HEK293 (cell line): ENCODE data around the gene POMP.

Experiments used
- CTCF ChIA-PET: fragments of 350-600 bp; formaldehyde crosslinking; extraction: SDS; loops from one replicate; lab custom pipeline; 2021; ENCODE audit warnings: antibody characterized with exemption; lab: Yijun Ruan, JAX
- POLR2A ChIA-PET: fragments of 300-600 bp; formaldehyde crosslinking; extraction: SDS; loops from one replicate; lab custom pipeline; 2020; ENCODE audit warnings: antibody characterized with exemption, inconsistent platforms; lab: Yijun Ruan, JAX
- H3K27ac ChIP-seq: fragments of 200-500 bp; sonication (Bioruptor generic); 2 replicates; pipeline ENCODE4 v1.5.1; 2014; ENCODE audit warnings: low read depth, low read length, control low read depth, inconsistent platforms; ENCODE audit errors: extremely low read depth
- H3K36me3 ChIP-seq, 2 experiments: fragments of 200-500 bp in 1 of 2; sonication (Bioruptor generic) in 1 of 2; 1 replicate in 1 of 2; 2 replicates in 1 of 2; pipeline ENCODE4 v1.5.1; 2014 to 2017; ENCODE audit warnings: inconsistent platforms in 2 of 2, low read length in 2 of 2; ENCODE audit not compliant: control insufficient read depth in 2 of 2, insufficient read depth in 1 of 2
- H3K4me1 ChIP-seq: fragments of 200-500 bp; sonication (Bioruptor generic); 2 replicates; pipeline ENCODE4 v1.5.1; 2014; ENCODE audit warnings: mild to moderate bottlenecking, low read length, inconsistent platforms; ENCODE audit not compliant: control insufficient read depth, insufficient read depth
- H3K4me3 ChIP-seq: 2 replicates; pipeline ENCODE4 v1.5.1; 2011; ENCODE audit warnings: low read depth, mild to moderate bottlenecking, control low read depth, low read length, moderate library complexity
- H3K9me3 ChIP-seq: fragments of 200-500 bp; sonication (Bioruptor generic); 2 replicates; pipeline ENCODE4 v1.5.1; 2014; ENCODE audit warnings: low read depth, low read length, inconsistent platforms; ENCODE audit not compliant: control insufficient read depth, insufficient read depth
- FEZF1 ChIP-seq: fragments of 450-650 bp; formaldehyde crosslinking; IDR thresholded peaks from 2 replicates; pipeline ENCODE4 v1.5.1; 2016; ENCODE audit warnings: missing biosample characterization, missing genetic modification characterization
- GFI1B ChIP-seq: fragments of 450-650 bp; formaldehyde crosslinking; IDR thresholded peaks from 2 replicates; pipeline ENCODE4 v1.5.1; 2016; ENCODE audit warnings: missing biosample characterization, missing genetic modification characterization
- REPIN1 ChIP-seq: fragments of 450-650 bp; formaldehyde crosslinking; IDR thresholded peaks from 2 replicates; pipeline ENCODE4 v1.5.1; 2017; ENCODE audit warnings: missing biosample characterization, missing genetic modification characterization, low read depth
- SETDB1 ChIP-seq: IDR thresholded peaks from one replicate; pipeline ENCODE4 v1.6.1; 2017; ENCODE audit warnings: mild to moderate bottlenecking, low read length, moderate library complexity, mixed read lengths; ENCODE audit not compliant: insufficient read length
- YY2 ChIP-seq: fragments of 450-650 bp; formaldehyde crosslinking; IDR thresholded peaks from 2 replicates; pipeline ENCODE4 v1.5.1; 2016; ENCODE audit warnings: missing biosample characterization, missing genetic modification characterization
- ZBTB6 ChIP-seq: fragments of 450-650 bp; formaldehyde crosslinking; IDR thresholded peaks from 2 replicates; pipeline ENCODE4 v1.5.1; 2017; ENCODE audit warnings: missing biosample characterization, missing genetic modification characterization
- ZNF112 ChIP-seq: fragments of 450-650 bp; formaldehyde crosslinking; IDR thresholded peaks from 2 replicates; pipeline ENCODE4 v1.5.0; 2017; ENCODE audit warnings: missing biosample characterization, missing genetic modification characterization
- ZNF157 ChIP-seq: fragments of 450-650 bp; formaldehyde crosslinking; IDR thresholded peaks from 2 replicates; pipeline ENCODE4 v1.5.1; 2016; ENCODE audit warnings: missing biosample characterization, missing genetic modification characterization
- ZNF23 ChIP-seq: fragments of 450-650 bp; formaldehyde crosslinking; IDR thresholded peaks from 2 replicates; pipeline ENCODE4 v1.5.1; 2016; ENCODE audit warnings: missing biosample characterization, missing genetic modification characterization, borderline replicate concordance
- ZNF433 ChIP-seq: fragments of 450-650 bp; formaldehyde crosslinking; IDR thresholded peaks from 2 replicates; pipeline ENCODE4 v1.5.1; 2016; ENCODE audit warnings: missing biosample characterization, missing genetic modification characterization, low read depth
- ZNF639 ChIP-seq: fragments of 450-650 bp; formaldehyde crosslinking; IDR thresholded peaks from 2 replicates; pipeline ENCODE4 v1.5.1; 2016; ENCODE audit warnings: missing biosample characterization, missing genetic modification characterization
- ZNF658 ChIP-seq: fragments of 450-650 bp; formaldehyde crosslinking; IDR thresholded peaks from 2 replicates; pipeline ENCODE4; 2016; ENCODE audit warnings: missing biosample characterization, missing genetic modification characterization
- ZNF670 ChIP-seq: fragments of 450-650 bp; formaldehyde crosslinking; IDR thresholded peaks from 2 replicates; pipeline ENCODE4 v1.5.1; 2016; ENCODE audit warnings: missing biosample characterization, missing genetic modification characterization, low read depth
- ZNF677 ChIP-seq: fragments of 450-650 bp; IDR thresholded peaks from 2 replicates; pipeline ENCODE4 v1.5.0; 2018; ENCODE audit warnings: missing biosample characterization, mild to moderate bottlenecking, missing genetic modification characterization, moderate library complexity
- ZNF830 ChIP-seq: fragments of 450-650 bp; IDR thresholded peaks from 2 replicates; pipeline ENCODE4 v1.5.0; 2018; ENCODE audit warnings: missing biosample characterization, missing genetic modification characterization, low read depth, mild to moderate bottlenecking, moderate library complexity
- TF ChIP-seq, protein P1 (sequence below): fragments of 450-650 bp; formaldehyde crosslinking; IDR thresholded peaks from 2 replicates; pipeline ENCODE4 v1.5.1; 2016; ENCODE audit warnings: missing biosample characterization, missing genetic modification characterization
- TF ChIP-seq, protein P2 (sequence below): fragments of 450-650 bp; formaldehyde crosslinking; IDR thresholded peaks from 2 replicates; pipeline ENCODE4 v1.5.1; 2017; ENCODE audit warnings: missing biosample characterization, missing genetic modification characterization
- TF ChIP-seq, protein P3 (sequence below): fragments of 450-650 bp; formaldehyde crosslinking; IDR thresholded peaks from 2 replicates; pipeline ENCODE4 v1.5.1; 2016; ENCODE audit warnings: missing biosample characterization, missing genetic modification characterization
- TF ChIP-seq, protein P4 (sequence below): IDR thresholded peaks from 2 replicates; pipeline ENCODE4 v1.6.1; 2011; ENCODE audit warnings: mild to moderate bottlenecking, low read depth, low read length, borderline replicate concordance
- TF ChIP-seq, protein P5 (sequence below): fragments of 450-650 bp; formaldehyde crosslinking; IDR thresholded peaks from 2 replicates; pipeline ENCODE4 v1.5.1; 2016; ENCODE audit warnings: missing biosample characterization, missing genetic modification characterization

The POMP gene

DNA sequence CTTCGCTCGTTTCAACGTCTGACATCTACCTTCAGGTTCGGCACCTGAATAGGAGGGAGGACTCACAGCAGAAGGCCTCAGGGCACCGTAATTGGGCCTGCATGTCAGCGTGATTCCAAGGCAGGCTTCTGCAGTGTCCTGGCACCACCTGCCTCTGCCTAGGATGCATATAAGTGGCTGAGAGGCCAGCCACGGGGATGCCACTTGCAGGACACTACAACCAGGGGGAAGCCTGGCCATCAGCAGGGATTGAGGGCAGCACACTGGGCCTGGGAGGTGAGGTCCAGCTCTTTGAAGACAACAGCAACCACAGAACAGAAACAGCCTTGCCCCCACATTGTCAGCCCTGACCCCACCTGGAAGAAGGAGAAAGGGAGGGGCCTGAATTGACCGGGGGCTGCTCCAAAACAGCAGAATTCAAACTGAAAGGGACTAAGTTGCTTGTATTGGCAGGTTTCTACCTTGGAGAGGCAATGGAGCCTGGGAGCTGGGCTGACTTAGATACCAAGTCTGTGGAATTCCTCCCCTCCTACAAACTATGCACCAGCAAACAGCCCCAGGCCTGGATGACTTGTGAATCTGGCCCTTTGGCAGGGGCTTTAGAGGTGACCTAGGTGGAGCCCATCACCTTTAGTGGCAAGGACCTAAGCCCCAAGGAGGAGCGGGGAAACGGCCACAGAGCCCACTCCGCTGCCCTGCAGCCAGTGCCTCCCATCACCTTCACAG is 34.1 kb upstream of the POMP start (continued):
- TF ChIP-seq, protein P1, sequence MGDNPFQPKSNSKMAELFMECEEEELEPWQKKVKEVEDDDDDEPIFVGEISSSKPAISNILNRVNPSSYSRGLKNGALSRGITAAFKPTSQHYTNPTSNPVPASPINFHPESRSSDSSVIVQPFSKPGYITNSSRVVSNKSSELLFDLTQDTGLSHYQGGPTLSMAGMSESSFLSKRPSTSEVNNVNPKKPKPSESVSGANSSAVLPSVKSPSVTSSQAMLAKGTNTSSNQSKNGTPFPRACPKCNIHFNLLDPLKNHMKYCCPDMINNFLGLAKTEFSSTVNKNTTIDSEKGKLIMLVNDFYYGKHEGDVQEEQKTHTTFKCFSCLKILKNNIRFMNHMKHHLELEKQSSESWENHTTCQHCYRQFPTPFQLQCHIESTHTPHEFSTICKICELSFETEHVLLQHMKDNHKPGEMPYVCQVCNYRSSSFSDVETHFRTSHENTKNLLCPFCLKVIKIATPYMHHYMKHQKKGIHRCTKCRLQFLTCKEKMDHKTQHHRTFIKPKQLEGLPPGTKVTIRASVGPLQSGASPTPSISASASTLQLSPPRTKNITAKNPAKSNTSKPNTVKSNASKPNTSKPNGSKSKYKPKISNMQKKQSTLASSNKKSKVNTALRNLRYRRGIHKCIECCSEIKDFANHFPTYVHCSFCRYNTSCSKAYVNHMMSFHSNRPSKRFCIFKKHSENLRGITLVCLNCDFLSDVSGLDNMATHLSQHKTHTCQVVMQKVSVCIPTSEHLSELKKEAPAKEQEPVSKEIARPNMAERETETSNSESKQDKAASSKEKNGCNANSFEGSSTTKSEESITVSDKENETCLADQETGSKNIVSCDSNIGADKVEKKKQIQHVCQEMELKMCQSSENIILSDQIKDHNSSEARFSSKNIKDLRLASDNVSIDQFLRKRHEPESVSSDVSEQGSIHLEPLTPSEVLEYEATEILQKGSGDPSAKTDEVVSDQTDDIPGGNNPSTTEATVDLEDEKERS (tag by site-specific recombination) = no peak
- no peak for TF ChIP-seq ZNF830 (tag by site-specific recombination)
- TF ChIP-seq, all 188 proteins: peak for 0

DNA sequence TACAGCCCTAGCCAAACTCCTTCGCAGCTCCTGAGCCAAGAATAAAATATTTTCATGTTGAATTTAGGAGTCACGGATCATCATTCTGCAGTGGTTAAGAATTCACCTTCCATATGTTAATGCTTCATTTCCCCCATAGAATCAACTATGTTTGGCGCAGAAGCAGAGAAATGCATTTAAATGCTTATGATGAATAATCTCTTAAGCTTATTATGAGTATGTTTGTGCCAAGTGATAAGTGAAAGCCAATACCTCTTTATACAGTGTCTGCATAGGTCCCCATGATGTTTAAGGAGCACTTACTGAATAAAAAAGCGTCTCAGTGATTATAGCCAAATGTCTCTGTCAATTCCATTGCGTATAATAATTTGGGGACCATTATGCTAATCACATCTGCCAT is 32.7 kb upstream of the POMP start:
- H3K9me3 ChIP-seq = no peaks in the 10 kb centered on the region
- TF ChIP-seq, protein P2, sequence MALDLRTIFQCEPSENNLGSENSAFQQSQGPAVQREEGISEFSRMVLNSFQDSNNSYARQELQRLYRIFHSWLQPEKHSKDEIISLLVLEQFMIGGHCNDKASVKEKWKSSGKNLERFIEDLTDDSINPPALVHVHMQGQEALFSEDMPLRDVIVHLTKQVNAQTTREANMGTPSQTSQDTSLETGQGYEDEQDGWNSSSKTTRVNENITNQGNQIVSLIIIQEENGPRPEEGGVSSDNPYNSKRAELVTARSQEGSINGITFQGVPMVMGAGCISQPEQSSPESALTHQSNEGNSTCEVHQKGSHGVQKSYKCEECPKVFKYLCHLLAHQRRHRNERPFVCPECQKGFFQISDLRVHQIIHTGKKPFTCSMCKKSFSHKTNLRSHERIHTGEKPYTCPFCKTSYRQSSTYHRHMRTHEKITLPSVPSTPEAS (tag by site-specific recombination) = no peak
- TF ChIP-seq ZNF639 (tag by site-specific recombination) (no peak), ZNF112 (no peak), ZNF658 (no peak), ZNF157 (no peak), ZBTB6 (tag by site-specific recombination) (no peak), YY2 (no peak)
- TF ChIP-seq, protein P3, sequence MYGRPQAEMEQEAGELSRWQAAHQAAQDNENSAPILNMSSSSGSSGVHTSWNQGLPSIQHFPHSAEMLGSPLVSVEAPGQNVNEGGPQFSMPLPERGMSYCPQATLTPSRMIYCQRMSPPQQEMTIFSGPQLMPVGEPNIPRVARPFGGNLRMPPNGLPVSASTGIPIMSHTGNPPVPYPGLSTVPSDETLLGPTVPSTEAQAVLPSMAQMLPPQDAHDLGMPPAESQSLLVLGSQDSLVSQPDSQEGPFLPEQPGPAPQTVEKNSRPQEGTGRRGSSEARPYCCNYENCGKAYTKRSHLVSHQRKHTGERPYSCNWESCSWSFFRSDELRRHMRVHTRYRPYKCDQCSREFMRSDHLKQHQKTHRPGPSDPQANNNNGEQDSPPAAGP (tag by site-specific recombination) = no peak
- H3K4me3 ChIP-seq = no peak overlapping the region
- no peak overlapping the region for H3K27ac ChIP-seq
- H3K36me3 ChIP-seq = no peaks in the 10 kb centered on the region
- H3K4me1 ChIP-seq = no peaks in the 10 kb centered on the region
- CTCF ChIA-PET = no interaction called here
- POLR2A ChIA-PET = no interaction called here

- CTCF ChIA-PET = interaction anchor here (0.9 kb wide), 1 partner anchor 305 kb away, joined by 3 read pairs; no protein-coding TSS in a partner anchor
- POLR2A ChIA-PET = no interaction called here
- Histone ChIP-seq H3K4me3 (no peak overlapping the region), H3K4me1 (no peaks in the 10 kb centered on the region), H3K9me3 (no peaks in the 10 kb centered on the region), H3K27ac (no peak overlapping the region), H3K36me3 (no peaks in the 10 kb centered on the region)
- TF ChIP-seq FEZF1 (tag by site-specific recombination) (no peak), YY2 (no peak), ZNF677 (tag by site-specific recombination) (no peak), ZNF658 (no peak), ZNF23 (tag by site-specific recombination) (no peak), GFI1B (tag by site-specific recombination) (no peak), REPIN1 (tag by site-specific recombination) (no peak), SETDB1 (no peak), ZNF433 (tag by site-specific recombination) (no peak), ZNF670 (tag by site-specific recombination) (no peak)
- TF ChIP-seq, protein P4, sequence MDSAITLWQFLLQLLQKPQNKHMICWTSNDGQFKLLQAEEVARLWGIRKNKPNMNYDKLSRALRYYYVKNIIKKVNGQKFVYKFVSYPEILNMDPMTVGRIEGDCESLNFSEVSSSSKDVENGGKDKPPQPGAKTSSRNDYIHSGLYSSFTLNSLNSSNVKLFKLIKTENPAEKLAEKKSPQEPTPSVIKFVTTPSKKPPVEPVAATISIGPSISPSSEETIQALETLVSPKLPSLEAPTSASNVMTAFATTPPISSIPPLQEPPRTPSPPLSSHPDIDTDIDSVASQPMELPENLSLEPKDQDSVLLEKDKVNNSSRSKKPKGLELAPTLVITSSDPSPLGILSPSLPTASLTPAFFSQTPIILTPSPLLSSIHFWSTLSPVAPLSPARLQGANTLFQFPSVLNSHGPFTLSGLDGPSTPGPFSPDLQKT = no peak
- TF ChIP-seq, protein P5, sequence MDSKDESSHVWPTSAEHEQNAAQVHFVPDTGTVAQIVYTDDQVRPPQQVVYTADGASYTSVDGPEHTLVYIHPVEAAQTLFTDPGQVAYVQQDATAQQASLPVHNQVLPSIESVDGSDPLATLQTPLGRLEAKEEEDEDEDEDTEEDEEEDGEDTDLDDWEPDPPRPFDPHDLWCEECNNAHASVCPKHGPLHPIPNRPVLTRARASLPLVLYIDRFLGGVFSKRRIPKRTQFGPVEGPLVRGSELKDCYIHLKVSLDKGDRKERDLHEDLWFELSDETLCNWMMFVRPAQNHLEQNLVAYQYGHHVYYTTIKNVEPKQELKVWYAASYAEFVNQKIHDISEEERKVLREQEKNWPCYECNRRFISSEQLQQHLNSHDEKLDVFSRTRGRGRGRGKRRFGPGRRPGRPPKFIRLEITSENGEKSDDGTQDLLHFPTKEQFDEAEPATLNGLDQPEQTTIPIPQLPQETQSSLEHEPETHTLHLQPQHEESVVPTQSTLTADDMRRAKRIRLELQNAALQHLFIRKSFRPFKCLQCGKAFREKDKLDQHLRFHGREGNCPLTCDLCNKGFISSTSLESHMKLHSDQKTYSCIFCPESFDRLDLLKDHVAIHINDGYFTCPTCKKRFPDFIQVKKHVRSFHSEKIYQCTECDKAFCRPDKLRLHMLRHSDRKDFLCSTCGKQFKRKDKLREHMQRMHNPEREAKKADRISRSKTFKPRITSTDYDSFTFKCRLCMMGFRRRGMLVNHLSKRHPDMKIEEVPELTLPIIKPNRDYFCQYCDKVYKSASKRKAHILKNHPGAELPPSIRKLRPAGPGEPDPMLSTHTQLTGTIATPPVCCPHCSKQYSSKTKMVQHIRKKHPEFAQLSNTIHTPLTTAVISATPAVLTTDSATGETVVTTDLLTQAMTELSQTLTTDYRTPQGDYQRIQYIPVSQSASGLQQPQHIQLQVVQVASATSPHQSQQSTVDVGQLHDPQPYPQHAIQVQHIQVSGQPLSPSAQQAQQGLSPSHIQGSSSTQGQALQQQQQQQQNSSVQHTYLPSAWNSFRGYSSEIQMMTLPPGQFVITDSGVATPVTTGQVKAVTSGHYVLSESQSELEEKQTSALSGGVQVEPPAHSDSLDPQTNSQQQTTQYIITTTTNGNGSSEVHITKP = no peak
These were observed 30.7 kb upstream of the POMP start for GRCh38 chr13:28628241-28628640.
